H1 (cell line): Measurements from ENCODE around the gene MEDAG.

Experiments
- CHD2 ChIP-seq: IDR thresholded peaks from 2 replicates; pipeline ENCODE4 v1.6.1; 2012; ENCODE audit warnings: low read length, improper control_type of control experiment
- KDM5A ChIP-seq: fragments of 200-600 bp; IDR thresholded peaks from 2 replicates; pipeline ENCODE4 v1.7.1; 2012; ENCODE audit warnings: mild to moderate bottlenecking, low read length, inconsistent platforms, mixed read lengths

GRCh38 chr13:30905932-30906383 is at the start of gene MEDAG:
- TF ChIP-seq KDM5A (no peak), CHD2 (no peak)
